Measurements from ENCODE around the gene SWI5.

- no peak for TF ChIP-seq ARNTL (CRISPR knock-in tag; IDR thresholded peaks at IDR 0.05; ENCODE audit: borderline replicate concordance, low read depth)
- no peak for TF ChIP-seq ZFP3 (CRISPR knock-in tag; IDR thresholded peaks at IDR 0.05)
These were observed 61.9 kb downstream of the SWI5 start for GRCh38 chr9:128337936-128338335.

All from SK-N-SH treated with all-trans-retinoic acid at 6 μM for 48 hours (cell line).